GM19035 (cell line): Measurements from ENCODE around the gene PAMR1.
"Not testable (repeated sequence)": the region's sequence is repeated elsewhere in the genome, so short reads cannot be mapped to it uniquely, and the experiment has no call there.

Experiments
- ATAC-seq: cut with Tn5 transposase; IDR thresholded peaks from one replicate; pipeline ENCODE4 v1.9.1; 2021; ENCODE audit not compliant: unreplicated experiment

The PAMR1 gene

GRCh38 chr11:35546317-35546716, 20.9 kb upstream of the PAMR1 start:
- no peak for ATAC-seq

- ATAC-seq = no peak
These were observed 20.1 kb upstream of the PAMR1 start for GRCh38 chr11:35545391-35546003.

DNA sequence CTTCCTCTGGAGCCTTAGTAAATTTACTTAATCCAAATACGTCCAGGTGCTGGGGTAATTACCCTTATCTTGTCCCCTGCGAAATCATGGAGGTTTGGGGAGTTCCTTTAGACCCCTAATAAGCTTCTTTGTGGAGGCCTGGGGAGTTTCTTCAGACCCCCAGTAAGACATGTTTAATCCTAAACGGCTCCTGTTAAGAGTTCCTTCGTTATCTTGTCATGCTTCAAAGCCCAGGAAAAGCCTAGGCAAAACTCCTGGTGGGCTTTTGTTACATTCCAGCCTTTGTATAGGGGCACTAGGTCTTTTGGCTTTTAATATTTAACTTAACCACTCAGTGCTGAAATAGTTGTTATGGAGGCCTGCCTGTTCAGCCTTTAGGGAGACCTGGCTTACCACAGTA, 18.1 kb upstream of the PAMR1 start:
- ATAC-seq = no peak

GRCh38 chr11:35541621-35542375, 16.4 kb upstream of the PAMR1 start:
- ATAC-seq = no peak

DNA sequence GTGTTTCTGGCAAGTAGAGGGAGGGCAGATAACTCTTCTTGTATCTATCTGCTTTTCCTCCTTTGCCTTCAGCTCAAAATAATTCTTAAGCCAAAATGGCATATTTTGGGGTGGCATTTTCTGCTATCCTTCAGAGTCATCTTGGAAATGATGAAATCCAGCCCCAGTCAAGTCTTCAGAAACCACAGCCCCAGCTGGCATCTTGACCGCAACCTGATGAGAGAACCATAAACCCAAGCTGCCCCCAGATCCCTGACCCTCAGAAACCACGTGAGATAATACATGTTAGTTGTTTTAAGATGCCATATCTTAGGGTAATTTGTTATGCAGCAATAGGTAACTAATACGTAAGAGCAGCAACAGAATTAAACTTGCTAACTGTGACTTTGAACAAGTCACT, 15.1 kb upstream of the PAMR1 start:
- no peak for ATAC-seq

DNA sequence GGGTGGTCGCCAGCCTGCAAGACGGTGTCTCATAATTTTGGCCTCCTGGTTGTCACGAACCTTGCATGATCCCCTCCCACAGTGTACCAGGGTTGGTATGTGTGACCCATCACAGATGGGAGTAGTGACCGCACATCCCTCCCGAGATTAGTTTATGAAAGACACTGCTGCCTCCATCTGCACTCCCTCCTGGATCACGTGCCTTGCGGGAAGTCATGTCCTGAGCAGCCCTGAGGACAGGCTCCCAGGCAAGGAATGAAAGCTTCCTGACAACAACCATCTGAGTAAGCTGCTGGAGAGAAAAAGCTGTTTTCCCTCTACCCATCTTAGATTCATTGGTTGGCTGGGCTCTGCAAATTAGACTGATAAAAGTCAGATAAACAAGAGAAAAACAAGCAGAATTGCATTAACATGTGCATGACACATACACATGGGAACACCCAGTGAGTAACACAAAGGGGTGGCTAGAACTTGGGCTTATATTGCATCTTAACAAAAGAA, 14.4 kb upstream of the PAMR1 start:
- no peak for ATAC-seq

DNA sequence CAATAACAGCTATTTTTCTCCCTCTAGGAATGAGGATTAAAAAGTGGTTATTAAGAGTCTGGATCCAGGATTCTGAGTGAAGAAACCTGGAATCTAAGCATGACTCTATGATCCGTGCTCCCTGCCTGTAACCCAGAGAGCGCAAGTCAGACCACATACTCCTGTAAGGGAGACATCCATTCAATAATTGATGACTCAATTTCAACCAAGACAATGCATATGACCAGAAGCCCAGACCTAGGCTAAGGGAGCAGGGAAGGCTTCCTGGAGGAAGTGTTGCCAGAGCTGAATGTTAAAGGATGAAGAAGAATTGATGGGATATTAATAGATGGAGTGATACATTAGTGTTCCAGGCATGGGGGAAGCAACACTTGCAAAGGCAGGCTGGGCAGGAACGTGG, 13.8 kb upstream of the PAMR1 start:
- ATAC-seq = no peak

DNA sequence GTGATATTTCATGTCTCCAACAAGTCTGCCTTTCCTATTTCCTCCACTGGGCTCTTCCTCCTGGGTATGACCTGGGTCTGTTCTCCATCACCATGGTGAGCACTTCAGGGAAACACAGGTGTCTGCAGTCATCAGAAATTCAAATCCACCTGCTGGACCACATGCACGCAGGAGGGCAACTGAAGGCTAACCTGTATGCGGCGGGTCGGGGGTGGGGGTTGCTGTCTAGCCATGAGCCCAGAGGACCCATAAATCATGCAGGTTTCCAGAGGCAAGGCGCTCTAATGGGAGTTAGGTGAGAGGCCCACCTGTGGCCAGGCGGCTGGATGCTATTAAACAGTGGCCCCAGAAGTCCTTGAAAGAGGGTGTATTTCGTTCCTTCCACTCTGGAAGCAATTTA, 11.1 kb upstream of the PAMR1 start:
- ATAC-seq = no peak

DNA sequence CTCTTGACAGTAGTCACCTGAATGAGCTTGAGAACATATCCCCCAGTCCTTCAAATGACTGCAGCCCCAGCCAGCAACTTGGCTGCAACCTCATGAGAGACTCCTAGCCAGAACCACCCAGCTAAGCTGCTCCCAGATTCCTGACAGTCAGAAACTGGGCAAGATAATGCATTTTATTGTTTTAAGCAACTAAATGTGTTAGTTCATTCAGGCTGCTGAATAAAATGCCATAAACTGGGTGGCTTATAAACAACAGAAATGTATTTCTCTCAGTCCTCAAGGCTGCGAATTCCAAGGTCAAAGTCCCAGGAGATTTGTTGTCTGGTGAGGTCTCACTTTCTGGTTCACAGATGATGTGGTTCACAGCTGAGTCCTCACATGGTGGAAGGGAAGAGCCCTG, 5.8 kb upstream of the PAMR1 start:
- no peak for ATAC-seq

- ATAC-seq = no peak
These were observed 4.6 kb upstream of the PAMR1 start for GRCh38 chr11:35529971-35530495.

- no peak for ATAC-seq
These were observed 965 bp upstream of the PAMR1 start for GRCh38 chr11:35526370-35526792.

- ATAC-seq = no peak
These were observed 636 bp downstream of the PAMR1 start for GRCh38 chr11:35524780-35525179.

DNA sequence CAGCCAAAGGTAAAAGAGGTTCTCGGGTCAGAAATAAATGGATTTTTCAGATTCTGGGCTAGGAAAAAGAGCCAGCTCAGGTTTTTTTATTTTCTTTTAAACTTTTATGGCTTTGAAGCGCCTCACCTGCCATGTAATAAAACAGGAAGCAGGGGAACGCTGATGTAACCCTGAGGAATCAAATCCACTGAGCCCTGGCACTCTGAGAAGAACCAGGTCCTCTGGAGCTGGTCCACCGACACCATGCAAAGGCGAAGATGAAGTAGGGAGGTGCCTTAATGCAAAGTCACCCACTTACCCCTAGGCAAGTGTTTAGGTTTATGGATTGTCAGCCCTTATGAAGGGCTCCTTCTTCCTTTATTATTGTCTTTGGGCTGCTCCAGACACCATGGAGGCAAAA, 1.6 kb downstream of the PAMR1 start:
- no peak for ATAC-seq

- no peak for ATAC-seq
These were observed 2.1 kb downstream of the PAMR1 start for GRCh38 chr11:35523331-35523768.

DNA sequence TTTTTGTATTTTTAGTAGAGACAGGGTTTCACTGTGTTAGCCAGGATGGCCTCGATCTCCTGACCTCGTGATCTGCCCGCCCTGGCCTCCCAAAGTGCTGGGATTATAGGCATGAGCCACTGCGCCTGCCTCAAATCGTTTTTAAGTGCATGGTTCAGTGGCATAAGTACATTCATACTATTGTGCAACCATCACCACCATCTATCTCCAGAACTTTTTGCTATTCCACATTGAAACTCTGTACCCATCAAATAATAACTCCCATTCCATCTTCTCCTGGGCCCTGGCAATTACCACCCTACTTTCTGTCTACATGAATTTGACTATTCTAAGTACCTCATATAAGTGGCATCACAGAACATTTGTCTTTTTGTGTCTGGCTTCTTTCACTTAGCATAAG, 3.3 kb downstream of the PAMR1 start:
- ATAC-seq = not testable (repeated sequence)

DNA sequence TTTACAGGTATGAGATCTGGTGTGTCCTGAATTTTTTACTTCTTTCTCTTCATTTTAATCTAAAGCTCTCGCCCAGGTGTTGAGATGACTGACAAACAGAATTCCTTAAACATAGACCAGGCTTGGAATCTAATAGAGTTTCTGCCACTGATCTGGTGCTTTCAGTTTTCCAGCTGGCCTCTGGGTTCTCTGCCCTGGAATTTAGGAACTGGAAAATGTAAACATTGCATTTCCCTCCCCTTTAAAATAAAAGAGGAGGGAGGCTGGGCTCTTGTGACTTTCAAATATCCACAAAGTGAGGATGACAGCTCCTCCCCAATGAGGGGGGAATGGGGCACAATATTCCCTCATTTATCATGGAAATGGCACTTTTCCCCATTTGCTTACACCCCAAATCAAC, 5.0 kb downstream of the PAMR1 start:
- no peak for ATAC-seq

- no peak for ATAC-seq
These were observed 6.7 kb downstream of the PAMR1 start for GRCh38 chr11:35518766-35519165.

- ATAC-seq = no peak
These were observed 7.9 kb downstream of the PAMR1 start for GRCh38 chr11:35517481-35517880.

GRCh38 chr11:35516403-35516802, 9.0 kb downstream of the PAMR1 start:
- ATAC-seq = no peak

- no peak for ATAC-seq
These were observed 10.2 kb downstream of the PAMR1 start for GRCh38 chr11:35515224-35515623.

GRCh38 chr11:35514481-35514880, 10.9 kb downstream of the PAMR1 start:
- no peak for ATAC-seq

GRCh38 chr11:35511666-35512065, 13.8 kb downstream of the PAMR1 start:
- ATAC-seq = no peak
